ENCODE measurements around the gene F2RL2.

DNA sequence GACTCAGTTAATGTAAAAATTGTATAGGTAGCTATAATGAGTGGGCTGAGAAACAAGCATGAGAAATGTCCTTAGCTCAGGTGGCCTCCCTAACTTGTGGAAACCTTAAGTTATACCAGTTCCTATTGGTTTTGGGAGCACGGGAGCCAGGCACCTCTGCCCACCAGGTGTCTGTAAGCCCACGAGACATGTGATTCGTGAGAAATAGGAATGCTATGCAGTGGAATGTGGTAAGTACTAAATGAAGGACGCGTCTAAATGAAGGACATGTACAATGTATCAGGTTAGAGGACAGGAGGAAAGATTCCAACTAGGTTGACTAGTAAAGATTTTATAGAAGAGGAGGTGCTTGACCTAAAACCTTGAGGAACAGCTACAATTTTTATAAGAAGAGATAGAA is 46.0 kb upstream of the F2RL2 start:
- no peak for TF ChIP-seq CTCF (IDR thresholded peaks at IDR 0.05 in 8 of 11, conservative IDR thresholded peaks at IDR 0.05 in 3 of 11)
- no peak for TF ChIP-seq POLR2A (IDR thresholded peaks at IDR 0.05)

Data from spleen (tissue), 7 donors.